LNCaP clone FGC (cell line): ENCODE results near the gene NANS.

ENCODE experiments used
- DNase-seq: peaks from one replicate; pipeline ENCODE4 v3.0.0-alpha.2; 2011; ENCODE audit warnings: low read depth
- H3K4me3 ChIP-seq: 2 replicates; pipeline ENCODE4 v1.5.1; 2011; ENCODE audit warnings: mild to moderate bottlenecking, low read depth, low read length, control low read depth
- TF ChIP-seq, protein P1 (sequence below): IDR thresholded peaks from 2 replicates; pipeline ENCODE4 v1.5.1; 2012; ENCODE audit warnings: mild to moderate bottlenecking; ENCODE audit not compliant: control insufficient read depth, insufficient read depth; ENCODE audit errors: extremely low read depth

Gene NANS

GRCh38 chr9:98094316-98094715, 37.8 kb downstream of the NANS start:
- DNase-seq, result no peak
- TF ChIP-seq, protein P1, sequence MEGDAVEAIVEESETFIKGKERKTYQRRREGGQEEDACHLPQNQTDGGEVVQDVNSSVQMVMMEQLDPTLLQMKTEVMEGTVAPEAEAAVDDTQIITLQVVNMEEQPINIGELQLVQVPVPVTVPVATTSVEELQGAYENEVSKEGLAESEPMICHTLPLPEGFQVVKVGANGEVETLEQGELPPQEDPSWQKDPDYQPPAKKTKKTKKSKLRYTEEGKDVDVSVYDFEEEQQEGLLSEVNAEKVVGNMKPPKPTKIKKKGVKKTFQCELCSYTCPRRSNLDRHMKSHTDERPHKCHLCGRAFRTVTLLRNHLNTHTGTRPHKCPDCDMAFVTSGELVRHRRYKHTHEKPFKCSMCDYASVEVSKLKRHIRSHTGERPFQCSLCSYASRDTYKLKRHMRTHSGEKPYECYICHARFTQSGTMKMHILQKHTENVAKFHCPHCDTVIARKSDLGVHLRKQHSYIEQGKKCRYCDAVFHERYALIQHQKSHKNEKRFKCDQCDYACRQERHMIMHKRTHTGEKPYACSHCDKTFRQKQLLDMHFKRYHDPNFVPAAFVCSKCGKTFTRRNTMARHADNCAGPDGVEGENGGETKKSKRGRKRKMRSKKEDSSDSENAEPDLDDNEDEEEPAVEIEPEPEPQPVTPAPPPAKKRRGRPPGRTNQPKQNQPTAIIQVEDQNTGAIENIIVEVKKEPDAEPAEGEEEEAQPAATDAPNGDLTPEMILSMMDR, result no peak
- H3K4me3 ChIP-seq, result no peak overlapping the region

DNA sequence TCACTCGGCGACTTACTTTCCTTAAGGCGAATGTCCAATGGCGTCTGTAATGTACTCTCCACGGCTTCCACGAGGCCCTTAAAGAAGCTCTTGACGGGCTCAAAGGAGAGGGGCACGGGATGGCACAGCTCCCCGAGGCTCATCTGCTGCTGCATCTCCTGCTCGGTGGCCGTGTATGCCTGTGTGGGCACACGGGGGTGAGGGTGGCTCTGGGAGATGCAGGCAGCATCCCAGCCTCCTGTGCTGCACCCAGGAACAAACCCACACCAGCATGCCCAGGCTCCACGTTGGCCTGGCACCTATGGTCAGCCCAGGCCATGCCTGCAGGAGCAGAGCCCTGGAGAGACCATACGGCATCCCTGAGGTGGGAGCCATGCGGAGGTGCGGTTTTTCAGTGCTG, 38.3 kb downstream of the NANS start:
- DNase-seq, result no peak
- TF ChIP-seq, protein P1, result no peak
- H3K4me3 ChIP-seq, result no peak overlapping the region

DNA sequence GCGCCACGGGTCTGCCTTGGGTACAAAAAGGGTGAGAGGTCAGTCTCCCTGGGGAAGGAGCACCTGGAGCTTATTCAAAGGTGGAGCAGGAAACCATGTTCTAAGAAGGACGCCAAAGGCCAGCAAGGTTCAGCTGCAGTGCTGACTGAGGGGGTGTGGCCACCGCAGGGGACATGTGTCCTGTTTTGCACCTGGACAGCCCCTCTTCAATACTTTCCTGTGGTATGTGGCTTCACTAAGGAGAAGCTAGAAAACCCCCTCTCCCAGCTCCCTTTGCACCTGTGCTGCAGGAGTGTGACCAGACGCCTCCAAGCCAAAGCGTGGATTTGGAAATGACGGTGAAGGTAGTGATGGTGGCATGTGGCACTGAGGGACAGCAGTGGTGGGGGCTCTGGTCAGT, 38.9 kb downstream of the NANS start:
- TF ChIP-seq, protein P1, result no peak
- H3K4me3 ChIP-seq, result no peak overlapping the region
- DNase-seq, result no peak

GRCh38 chr9:98096091-98096490, 39.6 kb downstream of the NANS start:
- H3K4me3 ChIP-seq, result no peak overlapping the region
- no peak for DNase-seq
- TF ChIP-seq, protein P1, result no peak

DNA sequence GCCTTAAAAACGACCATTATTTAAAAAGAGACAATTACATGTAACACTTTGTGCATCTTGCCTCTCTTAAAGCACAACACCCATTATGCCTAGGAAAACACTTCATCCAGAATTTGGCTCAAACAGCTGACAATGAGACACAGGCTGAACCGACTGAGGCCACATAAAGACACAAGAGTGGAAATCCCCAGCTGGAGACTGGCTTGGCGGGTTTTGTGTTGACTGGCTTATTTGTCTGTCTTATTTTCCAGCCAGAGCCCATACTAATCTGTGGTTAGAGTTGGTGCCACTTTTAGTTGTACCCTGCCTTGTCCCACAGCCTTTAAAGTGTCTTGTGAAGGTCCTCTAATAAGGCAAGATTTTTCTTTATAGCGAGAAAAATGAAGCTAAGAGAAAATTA, 41.3 kb downstream of the NANS start:
- peak; percentile 77 for DNase-seq
- TF ChIP-seq, protein P1, result no peak

DNA sequence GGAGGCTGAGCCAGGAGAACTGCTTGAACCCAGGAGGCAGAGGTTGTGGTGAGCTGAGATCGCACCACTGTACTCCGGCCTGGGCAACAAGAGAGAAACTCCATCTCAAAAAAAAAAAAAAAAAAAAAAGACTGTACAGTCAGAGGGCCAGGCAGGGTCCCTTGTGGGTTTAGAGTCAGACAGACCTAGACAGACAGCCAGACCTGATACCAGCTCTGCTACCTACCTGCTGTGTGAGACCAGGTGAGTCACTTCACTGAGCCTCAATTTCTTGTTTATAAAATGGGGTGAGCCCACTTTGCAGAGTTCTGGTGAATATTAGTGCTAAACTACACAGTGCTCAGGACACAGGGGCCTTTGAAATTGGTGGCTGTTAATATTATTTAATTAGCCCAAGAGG, 42.8 kb downstream of the NANS start:
- TF ChIP-seq, protein P1, result no peak
- H3K4me3 ChIP-seq, result 0 out of 2 replicates have a peak overlapping the region, but pooled peaks have one; percentile 9
- no peak for DNase-seq

More for the DNA sequence above, 41.3 kb downstream of the NANS start:
- H3K4me3 ChIP-seq, result no peak overlapping the region

DNA sequence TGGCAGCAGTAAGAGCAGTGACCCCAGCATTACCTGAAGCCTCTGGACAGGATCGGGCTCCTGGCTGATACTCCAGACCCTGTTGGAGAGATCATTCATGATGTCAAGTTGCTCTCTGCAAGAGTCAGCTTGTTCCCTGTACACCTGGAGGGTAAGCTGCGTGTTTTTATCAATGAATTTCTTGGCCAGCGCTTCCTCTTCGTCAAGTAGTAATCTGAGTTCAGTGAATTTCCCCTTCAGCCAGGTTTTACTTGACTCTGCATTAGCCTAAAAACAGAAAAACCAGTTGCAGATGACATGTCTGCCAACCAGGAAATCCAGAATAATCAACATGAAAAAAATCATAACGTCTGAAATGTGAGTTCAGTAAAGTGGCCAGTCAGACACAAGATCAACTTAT, 43.4 kb downstream of the NANS start:
- DNase-seq, result peak; percentile 94
- TF ChIP-seq, protein P1, result no peak
- peak overlapping the region; percentile 11 for H3K4me3 ChIP-seq
